HG03159 (cell line): ENCODE measurements around the gene EYA3.

Experiments used
- ATAC-seq: cut with Tn5 transposase; IDR thresholded peaks from one replicate; pipeline ENCODE4 v1.9.1; 2021; ENCODE audit warnings: mild to moderate bottlenecking, moderate library complexity; ENCODE audit not compliant: unreplicated experiment

Gene EYA3

DNA sequence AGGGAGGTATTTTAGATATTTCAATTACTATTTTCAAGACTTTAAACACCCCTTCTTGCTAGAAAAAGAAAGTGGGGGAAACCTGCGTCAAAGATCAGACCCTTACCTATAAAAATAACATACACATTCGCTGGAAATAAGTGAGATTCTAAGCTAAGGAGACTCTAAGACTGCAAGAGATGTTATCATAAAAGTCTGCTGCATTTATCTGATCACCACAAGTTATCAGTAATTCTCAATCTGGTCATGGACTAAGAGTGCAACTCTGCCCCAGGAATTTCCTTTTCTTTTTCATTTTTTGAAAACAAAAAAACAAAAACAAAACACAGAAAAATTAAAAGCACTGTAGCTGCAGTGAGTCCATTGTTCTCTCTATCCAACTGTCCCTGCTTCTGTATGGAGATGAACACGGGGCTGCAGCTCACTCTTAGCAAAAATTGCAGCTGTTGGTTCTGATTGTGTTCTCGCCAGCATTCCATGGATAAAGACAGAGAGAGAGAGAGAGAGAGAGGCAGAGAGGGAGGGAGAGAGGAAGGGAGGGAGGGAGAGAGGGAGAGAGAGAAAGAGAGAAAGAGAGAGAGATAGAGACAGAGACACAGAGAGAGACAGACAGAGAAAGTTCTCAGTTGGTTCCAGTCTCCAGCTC is 114.5 kb downstream of the EYA3 start:
- ATAC-seq = no peak

DNA sequence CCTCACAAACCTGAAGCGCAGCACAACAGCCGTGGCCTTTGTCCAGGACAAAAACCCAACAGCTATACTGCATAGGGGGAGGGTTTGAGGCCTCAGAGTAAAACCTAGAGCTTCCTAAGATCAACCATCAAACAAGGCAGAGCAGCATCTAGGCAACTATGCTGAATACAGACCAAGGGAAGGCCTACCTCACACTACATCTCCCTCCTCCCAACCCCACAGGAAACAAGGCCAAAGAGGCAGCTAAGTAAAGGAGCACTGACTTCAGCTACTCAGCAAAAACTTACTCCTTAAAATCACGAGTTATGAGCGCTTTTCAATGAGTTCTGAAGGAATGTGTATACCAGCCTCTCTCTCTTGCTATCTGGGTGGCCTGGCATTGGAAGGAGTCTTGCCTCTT is 116.3 kb downstream of the EYA3 start:
- ATAC-seq = no peak

DNA sequence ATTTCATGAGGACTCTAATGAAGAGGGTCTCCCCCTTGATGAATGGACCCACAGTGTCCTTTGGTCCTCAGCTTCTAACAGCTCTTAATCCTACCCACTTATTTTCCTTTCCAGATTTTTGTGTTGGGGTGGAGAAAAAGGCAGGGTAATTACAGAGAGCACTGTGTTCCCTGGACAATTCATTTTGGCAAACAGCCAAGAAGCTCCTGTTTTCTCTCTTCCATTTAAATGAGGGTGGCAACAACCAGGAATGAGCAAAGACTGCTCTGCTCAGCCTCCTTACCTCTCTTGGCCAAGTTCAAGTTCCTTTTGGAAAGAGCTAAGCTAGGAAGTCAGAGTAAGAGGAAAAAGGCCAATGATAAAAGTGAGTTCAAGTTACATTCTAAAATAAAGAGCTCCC is 116.7 kb downstream of the EYA3 start:
- no peak for ATAC-seq

DNA sequence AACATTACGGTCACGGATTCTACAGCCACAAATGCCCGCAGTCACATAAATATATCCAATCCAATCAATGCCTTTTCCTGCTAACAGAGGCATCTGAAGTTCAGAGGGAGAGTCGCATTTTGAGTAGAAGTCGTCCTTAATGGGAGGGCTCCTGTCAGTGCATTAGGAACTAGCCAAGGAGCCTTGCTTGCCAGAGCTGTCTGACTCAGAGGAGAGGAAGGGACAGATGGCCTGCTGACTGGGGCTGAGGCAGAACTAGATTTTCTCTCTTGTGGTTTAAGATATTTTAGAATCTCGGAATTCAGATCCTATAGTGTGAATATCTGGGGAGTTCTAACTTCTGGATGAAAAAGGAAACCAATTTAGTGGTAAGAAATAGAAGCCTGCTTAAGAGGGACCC is 118.0 kb downstream of the EYA3 start:
- no peak for ATAC-seq

DNA sequence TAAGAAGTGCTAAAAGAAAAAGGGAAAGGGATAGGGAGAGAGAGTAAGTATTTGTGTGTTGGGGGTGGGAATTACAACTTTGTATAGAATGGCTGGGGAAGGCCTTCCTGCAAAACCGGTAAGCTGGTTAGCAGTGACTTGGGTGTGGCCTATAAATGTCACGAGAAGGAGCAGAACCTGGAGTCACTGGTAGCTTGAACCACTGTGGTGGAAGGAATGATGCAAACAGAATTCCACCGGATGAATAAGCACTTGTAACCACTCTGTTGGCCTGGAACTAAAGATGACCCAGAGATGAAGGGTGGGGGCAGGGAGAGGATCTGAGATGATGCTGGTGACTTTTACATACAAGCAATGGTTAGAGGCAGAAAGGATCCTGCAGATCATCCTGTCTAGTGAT is 119.7 kb downstream of the EYA3 start:
- no peak for ATAC-seq

DNA sequence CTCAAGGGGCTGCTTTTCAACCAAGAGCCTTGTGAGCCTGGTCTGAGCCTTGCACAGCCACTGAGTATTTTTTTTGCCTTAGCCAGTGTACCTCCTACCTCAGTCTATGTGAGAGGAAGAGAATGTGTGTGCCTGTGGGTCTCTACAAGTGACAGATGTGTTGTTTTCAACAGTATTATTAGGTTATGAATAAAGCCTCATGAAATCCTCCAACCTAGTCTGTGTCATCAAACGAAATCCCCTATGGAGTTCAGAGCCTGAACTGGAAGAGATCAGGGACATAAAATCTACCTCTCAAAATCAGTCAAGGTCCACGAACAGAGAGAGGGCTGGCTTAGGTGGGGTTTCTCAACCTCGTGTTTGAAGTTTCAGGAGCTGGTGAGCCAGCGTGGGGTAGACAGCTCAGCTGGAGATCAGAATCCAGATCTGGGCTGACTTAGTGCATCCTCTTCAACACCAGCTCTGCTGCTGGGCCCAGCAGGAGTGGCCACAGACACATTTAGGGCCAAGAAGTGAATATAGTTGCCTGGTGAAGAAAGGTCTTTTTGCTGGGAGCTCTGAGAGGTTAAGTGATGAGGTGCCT is 120.4 kb downstream of the EYA3 start:
- no peak for ATAC-seq

DNA sequence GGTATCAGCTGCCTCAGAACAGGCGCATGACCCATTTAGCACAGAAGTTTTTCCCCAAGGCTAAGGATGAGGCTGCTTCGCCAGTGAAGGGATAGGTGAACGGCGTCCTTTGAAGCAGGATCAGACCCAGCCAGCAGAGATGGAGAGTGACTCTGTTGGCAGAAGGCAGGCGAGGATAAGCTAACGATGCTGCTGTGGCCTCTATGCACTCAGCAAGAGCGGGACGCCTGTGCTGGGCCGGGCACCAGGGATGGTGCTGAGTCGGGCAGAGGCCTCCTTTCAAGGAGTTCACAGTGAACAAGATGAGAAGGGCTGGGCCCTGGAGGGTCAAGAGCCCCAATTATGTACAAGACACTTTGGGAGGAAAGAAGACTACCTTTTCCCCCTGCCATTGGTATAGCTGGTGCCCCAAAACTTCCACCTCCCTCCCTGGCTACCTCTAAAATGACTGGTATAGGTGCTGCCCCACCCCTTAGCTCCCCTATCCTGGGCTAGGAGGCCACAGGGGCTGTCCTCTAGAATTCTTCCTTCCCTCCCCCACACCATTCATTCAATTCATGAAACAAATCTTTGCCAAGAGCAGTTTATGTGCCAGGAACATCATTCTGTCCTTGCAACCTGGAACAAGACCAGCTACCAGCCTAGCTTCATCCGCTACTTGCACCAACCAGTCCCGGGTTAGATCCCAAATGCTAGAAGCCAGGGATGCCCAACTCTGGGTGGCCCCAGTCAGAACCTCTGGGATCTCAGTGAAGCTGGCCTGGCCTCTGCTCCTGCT is 121.1 kb downstream of the EYA3 start:
- ATAC-seq = no peak

DNA sequence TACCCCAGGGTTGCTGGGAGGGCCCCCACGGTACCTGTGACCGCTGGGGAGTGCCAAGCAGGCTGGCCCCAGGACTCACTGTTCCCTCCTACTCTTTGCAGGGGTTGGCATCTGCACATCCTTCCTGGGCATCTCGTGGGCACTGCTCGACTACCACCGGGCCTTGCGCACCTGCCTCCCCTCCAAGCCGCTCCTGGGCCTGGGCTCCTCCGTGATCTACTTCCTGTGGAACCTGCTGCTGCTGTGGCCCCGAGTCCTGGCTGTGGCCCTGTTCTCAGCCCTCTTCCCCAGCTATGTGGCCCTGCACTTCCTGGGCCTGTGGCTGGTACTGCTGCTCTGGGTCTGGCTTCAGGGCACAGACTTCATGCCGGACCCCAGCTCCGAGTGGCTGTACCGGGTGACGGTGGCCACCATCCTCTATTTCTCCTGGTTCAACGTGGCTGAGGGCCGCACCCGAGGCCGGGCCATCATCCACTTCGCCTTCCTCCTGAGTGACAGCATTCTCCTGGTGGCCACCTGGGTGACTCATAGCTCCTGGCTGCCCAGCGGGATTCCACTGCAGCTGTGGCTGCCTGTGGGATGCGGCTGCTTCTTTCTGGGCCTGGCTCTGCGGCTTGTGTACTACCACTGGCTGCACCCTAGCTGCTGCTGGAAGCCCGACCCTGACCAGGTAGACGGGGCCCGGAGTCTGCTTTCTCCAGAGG is 121.9 kb downstream of the EYA3 start:
- ATAC-seq = no peak

DNA sequence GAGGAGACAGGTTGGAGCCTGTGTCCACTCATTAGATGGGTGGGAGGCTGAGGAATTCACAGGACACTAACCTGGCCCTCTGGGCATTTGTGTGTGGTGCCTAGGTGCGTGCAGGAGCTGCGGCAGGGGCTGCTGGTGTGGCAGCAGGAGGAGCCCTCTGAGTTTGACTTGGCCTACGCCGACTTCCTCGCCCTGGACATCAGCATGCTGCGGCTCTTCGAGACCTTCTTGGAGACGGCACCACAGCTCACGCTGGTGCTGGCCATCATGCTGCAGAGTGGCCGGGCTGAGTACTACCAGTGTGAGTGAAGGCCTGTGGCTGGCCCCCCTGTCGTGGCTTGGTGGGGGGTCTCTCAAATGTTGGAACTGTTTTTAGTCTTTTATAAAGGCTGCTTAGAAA is 125.0 kb downstream of the EYA3 start:
- no peak for ATAC-seq

DNA sequence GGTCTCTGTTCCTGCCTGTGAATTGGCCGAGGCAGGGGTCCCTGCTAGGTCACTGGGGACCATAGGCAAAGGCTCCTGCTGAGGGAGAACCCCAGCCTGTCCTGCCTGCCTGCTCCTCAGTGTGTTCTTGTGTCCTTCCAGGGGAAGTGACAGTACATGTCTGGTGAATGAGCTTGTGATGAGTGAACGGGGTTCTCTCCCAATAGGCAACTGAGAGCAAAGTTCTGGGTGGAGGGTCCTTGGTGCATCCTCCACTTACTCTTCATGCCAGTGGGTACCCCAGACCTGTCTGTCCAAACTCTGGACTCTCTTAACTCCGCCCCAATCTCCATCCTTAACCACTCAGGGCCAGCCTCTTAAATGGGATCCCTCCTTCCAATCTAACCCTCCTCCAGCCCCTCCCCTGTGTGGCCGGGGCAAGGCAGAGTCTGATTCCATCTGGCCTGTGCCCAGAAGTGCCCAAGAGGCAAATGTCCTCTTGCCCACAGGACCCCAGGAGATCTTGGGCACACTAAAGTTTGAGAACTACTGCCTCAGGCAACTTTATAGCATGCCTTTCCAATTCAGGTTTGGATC is 126.7 kb downstream of the EYA3 start:
- ATAC-seq = no peak

DNA sequence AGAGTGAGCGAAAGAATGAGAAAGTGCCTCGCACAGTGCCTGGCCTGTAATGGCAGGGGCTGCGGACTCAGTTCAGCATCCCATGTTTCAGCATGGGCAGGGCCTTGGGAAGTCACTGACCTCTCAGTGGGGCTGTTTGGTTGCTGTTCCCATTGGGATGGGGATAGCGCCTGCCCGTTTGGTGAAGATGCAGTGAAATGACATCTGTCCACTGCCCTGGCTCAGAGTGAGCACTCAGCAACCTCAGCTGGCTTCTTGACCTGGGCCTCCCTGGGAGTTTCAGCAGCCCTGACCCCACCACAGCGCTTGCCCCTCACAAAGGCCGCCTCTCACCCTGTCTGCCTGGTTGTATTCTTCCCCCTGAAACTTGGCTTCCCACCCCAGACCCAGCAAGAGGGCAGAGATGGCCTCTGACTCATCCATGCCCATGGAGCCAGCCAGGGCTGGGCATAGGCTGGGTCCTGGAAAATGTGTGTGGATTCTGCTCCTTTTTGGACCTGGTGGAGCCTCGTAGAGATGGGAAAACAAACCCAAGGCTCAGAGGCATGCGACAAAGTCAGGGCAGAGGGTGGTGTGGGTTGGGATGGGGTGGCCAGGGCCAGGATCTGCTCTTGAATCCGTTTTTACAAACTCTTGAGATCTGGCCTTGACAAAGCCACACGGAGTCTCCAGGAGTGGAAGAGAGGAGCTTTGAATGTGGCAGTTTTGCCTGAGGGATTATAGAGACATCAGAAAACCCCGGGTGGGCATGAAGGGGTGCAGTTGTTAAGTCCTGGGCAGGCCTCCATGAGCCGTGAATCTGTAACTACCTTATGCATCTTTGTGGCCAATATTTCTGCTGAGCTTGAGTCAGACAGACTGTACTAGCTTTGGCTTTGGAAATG is 127.4 kb downstream of the EYA3 start:
- no peak for ATAC-seq

DNA sequence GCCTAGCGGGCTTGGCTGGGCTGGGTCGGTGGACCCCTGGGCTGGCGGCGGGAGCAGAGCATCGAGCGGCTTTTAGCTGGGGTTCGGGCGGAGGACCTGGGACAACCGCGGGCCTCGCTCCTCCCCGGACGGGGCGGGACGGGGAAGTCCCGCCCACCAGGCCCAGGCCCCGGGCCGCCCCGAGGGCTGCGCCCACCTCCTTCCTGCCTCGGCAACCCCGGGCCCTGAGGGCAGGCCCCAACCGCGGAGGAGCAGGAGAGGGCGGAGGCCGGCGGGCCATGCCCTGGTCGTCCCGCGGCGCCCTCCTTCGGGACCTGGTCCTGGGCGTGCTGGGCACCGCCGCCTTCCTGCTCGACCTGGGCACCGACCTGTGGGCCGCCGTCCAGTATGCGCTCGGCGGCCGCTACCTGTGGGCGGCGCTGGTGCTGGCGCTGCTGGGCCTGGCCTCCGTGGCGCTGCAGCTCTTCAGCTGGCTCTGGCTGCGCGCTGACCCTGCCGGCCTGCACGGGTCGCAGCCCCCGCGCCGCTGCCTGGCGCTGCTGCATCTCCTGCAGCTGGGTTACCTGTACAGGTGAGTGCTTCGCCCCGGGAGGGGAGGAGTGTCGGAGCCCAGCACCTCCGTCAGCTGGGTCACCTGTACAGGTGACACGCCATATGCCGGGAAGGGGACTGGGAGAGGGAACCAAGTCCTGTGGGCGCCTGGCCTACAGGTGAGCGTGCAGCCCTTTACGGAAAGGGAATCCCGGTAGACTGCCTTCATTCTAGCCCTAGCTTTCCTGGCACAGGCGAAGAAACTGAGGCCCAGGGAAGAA is 128.4 kb downstream of the EYA3 start, which contains the start of gene XKR8:
Gene XKR8, plus strand, starts transcription at position 182 of the 812 bp plus-strand sequence. Its CDS starts 97 bp downstream, at position 279.
- peak; percentile 79 for ATAC-seq

DNA sequence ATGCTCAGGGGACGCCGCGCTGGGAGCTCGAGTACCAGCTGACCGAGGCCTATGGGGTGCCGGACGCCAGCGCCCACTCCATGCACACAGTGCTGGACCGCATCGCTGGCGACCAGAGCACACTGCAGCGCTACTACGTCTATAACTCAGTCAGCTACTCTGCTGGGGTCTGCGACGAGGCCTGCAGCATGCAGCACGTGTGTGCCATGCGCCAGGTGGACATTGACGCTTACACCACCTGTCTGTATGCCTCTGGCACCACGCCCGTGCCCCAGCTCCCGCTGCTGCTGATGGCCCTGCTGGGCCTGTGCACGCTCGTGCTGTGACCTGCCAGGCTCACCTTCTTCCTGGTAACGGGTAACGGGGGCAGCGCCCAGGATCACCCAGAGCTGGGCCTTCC is 129.9 kb downstream of the EYA3 start:
- no peak for ATAC-seq

DNA sequence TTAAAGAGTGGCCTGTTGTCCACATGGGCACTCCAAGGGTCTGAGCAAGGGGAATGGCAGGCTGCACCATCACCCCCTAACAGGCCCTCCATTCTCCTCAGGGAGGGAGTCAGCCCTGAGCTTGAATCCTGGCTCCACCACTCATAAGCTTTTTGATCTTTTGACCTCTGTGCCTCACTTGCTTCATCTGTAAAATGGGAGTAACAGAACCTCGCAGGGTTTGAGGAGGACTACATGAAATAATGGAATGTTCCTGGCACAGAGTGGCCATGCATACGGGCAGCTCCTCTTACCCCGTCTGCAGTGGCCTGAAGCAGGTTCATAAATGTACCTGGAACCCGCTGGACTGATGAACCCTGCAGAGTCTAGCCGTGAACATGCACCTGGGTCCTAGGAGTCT is 130.8 kb downstream of the EYA3 start:
- ATAC-seq = no peak

DNA sequence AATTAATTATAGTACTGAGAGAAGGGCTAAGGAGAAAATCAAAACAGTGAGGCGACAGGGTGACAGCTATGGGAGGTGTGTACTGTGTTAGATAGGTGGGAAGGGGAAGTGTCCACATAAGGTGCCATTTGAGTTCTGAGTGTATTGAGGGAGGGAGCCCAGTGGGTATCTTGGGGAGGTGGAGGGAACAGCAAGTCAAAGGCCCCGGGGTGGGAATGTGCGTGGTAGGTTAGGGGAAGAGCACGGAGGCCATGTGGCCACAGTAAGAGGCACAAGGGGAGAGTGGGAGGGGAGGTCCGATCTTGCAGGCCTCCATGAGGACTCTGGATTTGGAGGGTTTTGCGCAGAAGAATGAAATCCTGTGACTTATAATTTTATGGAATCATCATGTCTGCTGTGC is 131.6 kb downstream of the EYA3 start:
- no peak for ATAC-seq

DNA sequence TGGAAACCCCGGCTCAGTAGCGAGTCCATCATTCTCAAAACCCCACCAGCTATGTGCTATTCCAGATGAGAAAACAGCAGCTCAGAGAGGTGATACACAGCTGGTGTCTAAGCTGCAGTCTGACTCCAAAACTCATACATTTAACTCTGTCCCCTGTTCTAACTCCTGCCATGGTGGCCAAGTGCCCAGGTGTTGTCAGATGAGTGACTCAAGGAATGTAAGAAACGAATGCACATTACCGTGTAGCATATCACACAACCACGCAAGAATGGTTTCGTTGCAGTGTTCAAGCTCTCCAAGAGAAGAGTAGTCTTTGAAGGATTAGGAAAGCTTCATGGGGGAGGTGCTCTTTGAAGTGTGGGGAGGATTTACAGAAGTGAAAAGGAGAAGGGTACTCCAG is 133.3 kb downstream of the EYA3 start:
- no peak for ATAC-seq

DNA sequence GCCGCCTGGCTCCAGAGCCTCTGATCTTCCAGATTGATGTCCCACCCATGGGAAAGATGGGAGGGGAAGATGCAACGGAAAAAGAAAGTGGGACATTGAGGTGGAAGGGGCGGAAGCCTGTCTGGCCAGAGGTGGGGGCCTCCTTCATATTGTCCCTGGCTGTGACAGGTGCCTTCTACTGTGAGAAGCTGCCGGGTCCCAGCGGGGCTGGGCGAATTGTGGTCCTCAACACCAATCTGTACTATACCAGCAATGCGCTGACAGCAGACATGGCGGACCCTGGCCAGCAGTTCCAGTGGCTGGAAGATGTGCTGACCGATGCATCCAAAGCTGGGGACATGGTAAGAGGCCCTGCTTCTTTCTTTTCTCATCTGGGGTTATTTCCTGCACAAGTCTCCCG is 134.2 kb downstream of the EYA3 start:
- no peak for ATAC-seq

DNA sequence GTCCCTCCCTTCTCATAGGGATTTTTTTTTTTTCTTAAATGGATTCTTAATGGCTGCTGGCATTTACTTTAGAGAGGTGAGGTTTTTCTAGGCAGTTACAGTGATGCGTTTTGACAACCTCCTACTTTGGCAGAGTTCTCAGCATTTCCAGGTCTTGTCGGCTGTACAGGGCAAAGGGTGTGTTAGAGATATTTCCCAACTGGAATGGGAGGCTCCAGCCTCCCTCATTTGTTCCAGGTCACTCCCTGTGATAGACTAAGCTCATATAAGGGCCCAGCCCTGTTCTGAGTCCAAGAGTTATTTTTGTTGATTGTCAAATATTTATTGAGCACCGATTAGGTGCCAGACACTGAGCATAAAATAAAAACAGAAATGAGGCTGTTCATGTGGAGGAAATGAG is 136.3 kb downstream of the EYA3 start:
- ATAC-seq = no peak

DNA sequence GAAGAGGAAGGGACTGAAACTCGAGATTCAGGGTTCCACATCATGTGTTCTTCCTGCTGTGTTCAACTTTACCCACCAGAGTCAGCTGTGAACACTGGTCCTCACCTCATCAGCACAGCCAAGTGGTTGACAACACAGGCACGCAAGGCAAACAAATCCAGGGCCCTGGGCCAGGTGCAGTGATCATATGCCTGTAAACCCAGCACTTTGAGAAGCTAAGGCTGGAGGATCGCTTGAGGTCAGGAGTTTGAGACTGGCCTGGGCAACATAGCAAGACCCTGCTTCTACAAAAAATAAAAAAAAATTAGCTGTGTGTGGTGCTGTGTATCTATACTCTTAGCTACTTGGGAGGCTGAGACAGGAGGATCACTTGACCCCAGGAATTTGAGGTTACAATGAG is 137.0 kb downstream of the EYA3 start:
- ATAC-seq = no peak
